GM13977 (cell line): ENCODE data around the gene PANX2.

ENCODE experiments used
- DNase-seq: peaks from one replicate; pipeline ENCODE4 v3.0.0; 2012; ENCODE audit warnings: low spot score
- CTCF ChIP-seq: IDR thresholded peaks from 2 replicates; pipeline ENCODE4 v1.5.1; 2012; ENCODE audit warnings: mild to moderate bottlenecking, control low read depth; ENCODE audit not compliant: insufficient read depth; ENCODE audit errors: extremely low read depth, missing control alignments
- in situ Hi-C: fragments of 300-500 bp; cut with MboI; formaldehyde crosslinking; loops from one replicate; pipeline ENCODE4 v1.12.0; 2022; ENCODE audit warnings: low sequenced_read_pairs, low pct_unique_long_range_greater_than_20kb, mixed read lengths, inconsistent platforms; ENCODE audit not compliant: unreplicated experiment

The PANX2 gene

GRCh38 chr22:50190941-50191741, 20.6 kb downstream of the PANX2 start:
- DNase-seq = peak; percentile 86
- in situ Hi-C loops = no loop called here
- no peak for TF ChIP-seq CTCF

GRCh38 chr22:50192436-50193204, 22.1 kb downstream of the PANX2 start:
- DNase-seq = no peak
- in situ Hi-C loops = no loop called here

GRCh38 chr22:50193621-50194020, 23.1 kb downstream of the PANX2 start:
- in situ Hi-C loops = no loop called here
- no peak for DNase-seq

More at GRCh38 chr22:50192436-50193204, 22.1 kb downstream of the PANX2 start:
- no peak for TF ChIP-seq CTCF

GRCh38 chr22:50194037-50194805, 23.7 kb downstream of the PANX2 start:
- in situ Hi-C loops = no loop called here
- no peak for TF ChIP-seq CTCF
- no peak for DNase-seq

More at GRCh38 chr22:50193621-50194020, 23.1 kb downstream of the PANX2 start:
- no peak for TF ChIP-seq CTCF

- in situ Hi-C loops = no loop called here
- TF ChIP-seq CTCF = no peak
- no peak for DNase-seq
These were observed 25.7 kb downstream of the PANX2 start for GRCh38 chr22:50196256-50196655.

GRCh38 chr22:50197000-50197800, 26.7 kb downstream of the PANX2 start:
- DNase-seq = no peak
- in situ Hi-C loops = no loop called here
- no peak for TF ChIP-seq CTCF
